SK-N-SH (cell line): ENCODE results near the gene PPARD. TPM values are rescaled to one million over a fixed set of nuclear protein-coding genes. Genes with fewer than 3 reads are reported as not detected.

ENCODE experiments used
- CTCF ChIA-PET: fragments of 300-600, 350-600 bp; formaldehyde crosslinking; extraction: SDS; loops from one replicate; lab custom pipeline; 2021; lab: Yijun Ruan, JAX
- POLR2A ChIA-PET: fragments of 350-600 bp; sonication (Branson Sonifier 250); formaldehyde crosslinking; extraction: SDS; loops from one replicate; lab custom pipeline; 2020; ENCODE audit warnings: antibody characterized with exemption, inconsistent platforms; lab: Yijun Ruan, JAX
- DNase-seq: peaks from one replicate; pipeline ENCODE4 v3.0.0; 2012
- H2AFZ ChIP-seq: fragments of 200-600 bp; sonication (generic); 2 replicates; pipeline ENCODE4 v1.8.1; 2016; ENCODE audit warnings: antibody characterized with exemption, mild to moderate bottlenecking, low read depth
- H3F3A ChIP-seq: fragments of 200-600 bp; sonication (generic); replicated peaks from 2 replicates; pipeline ENCODE3; 2016; ENCODE audit warnings: antibody characterized with exemption, mild to moderate bottlenecking; ENCODE audit not compliant: insufficient read depth
- H3K27ac ChIP-seq, 2 experiments: fragments of 200-500 bp in 1 of 2; fragments of 200-600 bp in 1 of 2; sonication (Bioruptor generic) in 1 of 2; sonication (generic), shearing (Covaris generic) in 1 of 2; 2 replicates each; pipeline versions ENCODE4 v1.5.1 to v1.6.1; 2014 to 2016; ENCODE audit warnings: low read depth in 2 of 2, inconsistent platforms in 1 of 2, low read length in 1 of 2, mild to moderate bottlenecking in 1 of 2, mixed read lengths in 1 of 2
- H3K27me3 ChIP-seq: fragments of 200-600 bp; sonication (generic), shearing (Covaris generic); 2 replicates; pipeline ENCODE4 v1.6.1; 2016; ENCODE audit warnings: mixed run types; ENCODE audit not compliant: insufficient read depth
- H3K36me3 ChIP-seq, 2 experiments: fragments of 200-500 bp in 1 of 2; fragments of 200-600 bp in 1 of 2; sonication (Bioruptor generic) in 1 of 2; sonication (generic) in 1 of 2; replicated peaks in 1 of 2; 2 replicates each; pipeline versions ENCODE3 to v1.5.1; 2014 to 2016; ENCODE audit warnings: low read length in 1 of 2, mild to moderate bottlenecking in 1 of 2; ENCODE audit not compliant: insufficient read depth in 2 of 2, control insufficient read depth in 1 of 2
- H3K4me1 ChIP-seq, 2 experiments: fragments of 200-500 bp in 1 of 2; fragments of 200-600 bp in 1 of 2; sonication (Bioruptor generic) in 1 of 2; sonication (generic), shearing (Covaris generic) in 1 of 2; 2 replicates each; pipeline versions ENCODE4 v1.5.1 to v1.6.1; 2014 to 2016; ENCODE audit warnings: low read depth in 1 of 2, low read length in 1 of 2, mixed run types in 1 of 2; ENCODE audit not compliant: insufficient read depth in 2 of 2, control insufficient read depth in 1 of 2
- H3K4me2 ChIP-seq: fragments of 200-600 bp; sonication (generic), shearing (Covaris generic); 2 replicates; pipeline ENCODE4 v1.6.1; 2017; ENCODE audit warnings: mixed run types
- H3K4me3 ChIP-seq, 2 experiments: fragments of 200-500 bp in 1 of 2; fragments of 200-600 bp in 1 of 2; sonication (Bioruptor generic) in 1 of 2; sonication (generic), shearing (Covaris generic) in 1 of 2; 2 replicates each; pipeline versions ENCODE4 v1.5.1 to v1.8.1; 2014 to 2016; ENCODE audit warnings: low read depth in 2 of 2, inconsistent platforms in 1 of 2, low read length in 1 of 2, mild to moderate bottlenecking in 1 of 2, mixed read lengths in 1 of 2, moderate library complexity in 1 of 2
- H3K79me2 ChIP-seq: fragments of 200-600 bp; sonication (generic); 2 replicates; pipeline ENCODE4 v1.8.1; 2017; ENCODE audit warnings: mild to moderate bottlenecking; ENCODE audit not compliant: insufficient read depth
- H3K9ac ChIP-seq: fragments of 200-600 bp; sonication (generic); 2 replicates; pipeline ENCODE4 v1.6.1; 2017; ENCODE audit warnings: mixed run types
- H3K9me2 ChIP-seq: fragments of 200-600 bp; sonication (generic); 2 replicates; pipeline ENCODE4 v1.6.1; 2017; ENCODE audit warnings: mixed run types
- H3K9me3 ChIP-seq: fragments of 200-600 bp; sonication (generic); 2 replicates; pipeline ENCODE4 v1.6.1; 2017; ENCODE audit warnings: mixed run types, mild to moderate bottlenecking, moderate library complexity
- H4K20me1 ChIP-seq: fragments of 200-600 bp; sonication (generic); 2 replicates; pipeline ENCODE4 v1.6.1; 2017; ENCODE audit warnings: mild to moderate bottlenecking, mixed run types; ENCODE audit not compliant: insufficient read depth
- ELF1 ChIP-seq: IDR thresholded peaks from 2 replicates; pipeline ENCODE4 v1.4.0; 2012
- EP300 ChIP-seq, 2 experiments: IDR thresholded peaks; 2 replicates each; pipeline versions ENCODE4 v1.4.0 to v1.6.1; 2012; ENCODE audit warnings: borderline replicate concordance in 1 of 2, low read depth in 1 of 2, low read length in 1 of 2
- MXI1 ChIP-seq: IDR thresholded peaks from 2 replicates; pipeline ENCODE4 v1.6.1; 2012; ENCODE audit warnings: mild to moderate bottlenecking, low read depth, low read length, improper control_type of control experiment
- POLR2AphosphoS5 ChIP-seq: IDR thresholded peaks from 2 replicates; pipeline ENCODE4 v1.6.1; 2012; ENCODE audit warnings: low read depth, low read length
- RAD21 ChIP-seq: IDR thresholded peaks from 2 replicates; pipeline ENCODE4 v1.6.1; 2012; ENCODE audit warnings: mild to moderate bottlenecking, low read length
- RFX5 ChIP-seq: IDR thresholded peaks from 2 replicates; pipeline ENCODE4 v1.6.1; 2012; ENCODE audit warnings: mild to moderate bottlenecking, improper control_type of control experiment, low read length
- SMC3 ChIP-seq: IDR thresholded peaks from 2 replicates; pipeline ENCODE4 v1.6.1; 2012; ENCODE audit warnings: low read depth, low read length, improper control_type of control experiment
- TCF12 ChIP-seq: IDR thresholded peaks from 2 replicates; pipeline ENCODE4 v1.4.0; 2012
- USF1 ChIP-seq: IDR thresholded peaks from 2 replicates; pipeline ENCODE4 v1.4.0; 2012; ENCODE audit warnings: low read depth, borderline replicate concordance
- WGBS: methylation state at CpG from one replicate; pipeline ENCODE4 v1.1.6; 2017; ENCODE audit warnings: low lambda C conversion rate; 5-methylcytosine and 5-hydroxymethylcytosine counted together
- polyA plus RNA-seq, 3 experiments: library from polyadenylated mRNA; depleted of rRNA; stranded (reverse); fragments of >200 nt; gene quantifications; 2 replicates each; pipeline ENCODE4 v1.2.3, GENCODE V29; 2012
- TF ChIP-seq, protein P1 (sequence below): IDR thresholded peaks from 2 replicates; pipeline ENCODE4 v1.4.0; 2012; ENCODE audit warnings: low read depth, borderline replicate concordance
- TF ChIP-seq, protein P2 (sequence below): IDR thresholded peaks from 2 replicates; pipeline ENCODE4 v1.6.1; 2012; ENCODE audit warnings: mild to moderate bottlenecking, low read depth, low read length, moderate library complexity

The PPARD gene
- polyA plus RNA-seq, 1 of the 3 experiments (the other 2 are of a cell fraction): 13.3 TPM

GRCh38 chr6:35470663-35471120, 128.3 kb downstream of the PPARD start:
- no peak for DNase-seq
- H3K9me2 ChIP-seq: no peaks in the 10 kb centered on the region
- H3K4me3 ChIP-seq: peak overlapping the region; percentile 67 to 90
- peaks cover 47% of the 10 kb centered on the region for H4K20me1 ChIP-seq
- H3K79me2 ChIP-seq: peaks cover 38% of the 10 kb centered on the region
- no peaks in the 10 kb centered on the region for H3K27me3 ChIP-seq
- peaks cover 51% of the 10 kb centered on the region for H3F3A ChIP-seq
- 0 out of 2 replicates have a peak overlapping the region, but pooled peaks have one; percentile 25 for H3K9ac ChIP-seq
- ChIA-PET CTCF (interaction anchor here (0.9 to 2.1 kb wide), 6 partner anchors 11 to 177 kb away, joined by 4 to 8 read pairs (median 4); partner anchors contain the start of gene PPARD), POLR2A (interaction anchor here (1.4 to 2.2 kb wide), 2 partner anchors 11 to 21 kb away, joined by 7 to 9 read pairs; no protein-coding TSS in a partner anchor)
- H3K4me2 ChIP-seq: peak overlapping the region; percentile 90
- H3K4me1 ChIP-seq: peaks cover 23 to 26% of the 10 kb centered on the region in 2 experiments; a peak in 3 of 4 replicates
- TF ChIP-seq RFX5 (no peak), MXI1 (peak; percentile 25; the same call in 1 of the 2 replicates)
- H3K27ac ChIP-seq: peak overlapping the region; percentile 44 to 85
- peaks cover 25 to 38% of the 10 kb centered on the region in 2 experiments for H3K36me3 ChIP-seq
- H3K9me3 ChIP-seq: no peaks in the 10 kb centered on the region
- no peak overlapping the region for H2AFZ ChIP-seq
- WGBS: 60% methylated on average over 3 of the region's 3 CpGs

DNA sequence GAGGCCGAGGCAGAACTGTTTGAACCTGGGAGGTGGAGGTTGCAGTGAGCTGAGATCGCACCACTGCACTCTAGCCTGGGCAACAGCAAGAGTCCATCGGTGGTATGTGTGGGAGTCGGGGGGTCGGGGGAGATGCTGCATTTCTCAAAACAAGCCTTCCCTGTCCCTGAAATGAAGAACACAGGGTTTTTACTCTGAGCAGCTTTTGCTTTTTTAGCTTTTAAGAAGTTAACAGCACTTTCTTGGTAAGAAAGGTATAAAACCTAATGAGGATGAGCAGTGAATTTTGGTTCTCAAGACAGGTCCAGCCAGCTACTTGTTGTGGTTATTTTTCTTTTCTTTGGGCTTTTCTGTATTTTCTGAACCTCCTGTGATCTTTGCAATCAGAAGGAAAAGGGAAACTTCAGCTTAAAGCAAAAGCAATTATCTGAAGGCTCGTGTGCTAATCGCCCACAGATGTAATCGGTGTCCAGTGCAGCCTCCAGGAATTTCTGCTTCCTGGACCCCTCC, 129.5 kb downstream of the PPARD start:
- peak overlapping the region; percentile 90; the same call in 1 of the 2 replicates for H3K4me2 ChIP-seq
- H3K9ac ChIP-seq: no peak overlapping the region
- H3K4me3 ChIP-seq: no peak overlapping the region
- ChIA-PET POLR2A (interaction anchor here (1.3 to 2.2 kb wide), 4 partner anchors 8 to 20 kb away, joined by 6 to 9 read pairs (median 8); no protein-coding TSS in a partner anchor), CTCF (interaction anchor here (0.6 to 2.1 kb wide), 8 partner anchors 9 to 185 kb away, joined by 3 to 8 read pairs (median 4); partner anchors contain the start of genes PPARD and TEAD3)
- no peak overlapping the region for H2AFZ ChIP-seq
- H3K9me2 ChIP-seq: no peaks in the 10 kb centered on the region
- TF ChIP-seq, protein P1, sequence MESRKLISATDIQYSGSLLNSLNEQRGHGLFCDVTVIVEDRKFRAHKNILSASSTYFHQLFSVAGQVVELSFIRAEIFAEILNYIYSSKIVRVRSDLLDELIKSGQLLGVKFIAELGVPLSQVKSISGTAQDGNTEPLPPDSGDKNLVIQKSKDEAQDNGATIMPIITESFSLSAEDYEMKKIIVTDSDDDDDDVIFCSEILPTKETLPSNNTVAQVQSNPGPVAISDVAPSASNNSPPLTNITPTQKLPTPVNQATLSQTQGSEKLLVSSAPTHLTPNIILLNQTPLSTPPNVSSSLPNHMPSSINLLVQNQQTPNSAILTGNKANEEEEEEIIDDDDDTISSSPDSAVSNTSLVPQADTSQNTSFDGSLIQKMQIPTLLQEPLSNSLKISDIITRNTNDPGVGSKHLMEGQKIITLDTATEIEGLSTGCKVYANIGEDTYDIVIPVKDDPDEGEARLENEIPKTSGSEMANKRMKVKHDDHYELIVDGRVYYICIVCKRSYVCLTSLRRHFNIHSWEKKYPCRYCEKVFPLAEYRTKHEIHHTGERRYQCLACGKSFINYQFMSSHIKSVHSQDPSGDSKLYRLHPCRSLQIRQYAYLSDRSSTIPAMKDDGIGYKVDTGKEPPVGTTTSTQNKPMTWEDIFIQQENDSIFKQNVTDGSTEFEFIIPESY: no peak
- no peak for TF ChIP-seq EP300 (IDR thresholded peaks at IDR 0.05; ENCODE audit: borderline replicate concordance in 1 of 2, low read depth in 1 of 2, low read length in 1 of 2)
- TF ChIP-seq RAD21: no peak
- no peak for TF ChIP-seq USF1
- no peak for TF ChIP-seq ELF1
- TF ChIP-seq TCF12: no peak
- TF ChIP-seq, protein P2, sequence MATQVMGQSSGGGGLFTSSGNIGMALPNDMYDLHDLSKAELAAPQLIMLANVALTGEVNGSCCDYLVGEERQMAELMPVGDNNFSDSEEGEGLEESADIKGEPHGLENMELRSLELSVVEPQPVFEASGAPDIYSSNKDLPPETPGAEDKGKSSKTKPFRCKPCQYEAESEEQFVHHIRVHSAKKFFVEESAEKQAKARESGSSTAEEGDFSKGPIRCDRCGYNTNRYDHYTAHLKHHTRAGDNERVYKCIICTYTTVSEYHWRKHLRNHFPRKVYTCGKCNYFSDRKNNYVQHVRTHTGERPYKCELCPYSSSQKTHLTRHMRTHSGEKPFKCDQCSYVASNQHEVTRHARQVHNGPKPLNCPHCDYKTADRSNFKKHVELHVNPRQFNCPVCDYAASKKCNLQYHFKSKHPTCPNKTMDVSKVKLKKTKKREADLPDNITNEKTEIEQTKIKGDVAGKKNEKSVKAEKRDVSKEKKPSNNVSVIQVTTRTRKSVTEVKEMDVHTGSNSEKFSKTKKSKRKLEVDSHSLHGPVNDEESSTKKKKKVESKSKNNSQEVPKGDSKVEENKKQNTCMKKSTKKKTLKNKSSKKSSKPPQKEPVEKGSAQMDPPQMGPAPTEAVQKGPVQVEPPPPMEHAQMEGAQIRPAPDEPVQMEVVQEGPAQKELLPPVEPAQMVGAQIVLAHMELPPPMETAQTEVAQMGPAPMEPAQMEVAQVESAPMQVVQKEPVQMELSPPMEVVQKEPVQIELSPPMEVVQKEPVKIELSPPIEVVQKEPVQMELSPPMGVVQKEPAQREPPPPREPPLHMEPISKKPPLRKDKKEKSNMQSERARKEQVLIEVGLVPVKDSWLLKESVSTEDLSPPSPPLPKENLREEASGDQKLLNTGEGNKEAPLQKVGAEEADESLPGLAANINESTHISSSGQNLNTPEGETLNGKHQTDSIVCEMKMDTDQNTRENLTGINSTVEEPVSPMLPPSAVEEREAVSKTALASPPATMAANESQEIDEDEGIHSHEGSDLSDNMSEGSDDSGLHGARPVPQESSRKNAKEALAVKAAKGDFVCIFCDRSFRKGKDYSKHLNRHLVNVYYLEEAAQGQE: no peak
- TF ChIP-seq SMC3: no peak
- TF ChIP-seq POLR2AphosphoS5: no peak; the same call in 1 of the 2 replicates
- peaks cover 25 to 38% of the 10 kb centered on the region in 2 experiments for H3K36me3 ChIP-seq
- H3F3A ChIP-seq: peaks cover 51% of the 10 kb centered on the region
- H3K4me1 ChIP-seq: peaks cover 23 to 26% of the 10 kb centered on the region in 2 experiments; a peak in 3 of 4 replicates
- DNase-seq: no peak
- peak overlapping the region; percentile 29 to 85; a peak in 3 of 4 replicates for H3K27ac ChIP-seq
- H3K79me2 ChIP-seq: peaks cover 38% of the 10 kb centered on the region
- 69% methylated on average over 8 of the region's 8 CpGs for WGBS
- no peaks in the 10 kb centered on the region for H3K27me3 ChIP-seq
- H4K20me1 ChIP-seq: peaks cover 47% of the 10 kb centered on the region
- H3K9me3 ChIP-seq: no peaks in the 10 kb centered on the region
